ENCODE data around the gene IGFL4. TPM values are rescaled to one million over a fixed set of nuclear protein-coding genes. Genes with fewer than 3 reads are reported as not detected.

IGFL4 gene
- total and polyA plus RNA-seq, 8 donors: 0.15 TPM; not detected in 7

- DNase-seq: no peak
- Histone ChIP-seq H3K4me3 (no peak overlapping the region), H3K27ac (no peak overlapping the region), H3K9me3 (no peaks in the 10 kb centered on the region), H3K27me3 (peaks cover 0 to 54% (median 7%) of the 10 kb centered on the region in 3 donors), H3K36me3 (no peaks in the 10 kb centered on the region), H3K4me1 (peaks cover 0 to 3% (median 0%) of the 10 kb centered on the region in 4 donors)
- intact Hi-C loops (cut with DNase I; ENCODE audit: low total_unique reads): no loop called here
- 78 to 88% (median 86%) methylated on average over 7 to 13 of the region's 13 CpGs for WGBS, 5 donors
- TF ChIP-seq POLR2AphosphoS5 (IDR thresholded peaks at IDR 0.05) (no peak), EP300 (IDR thresholded peaks at IDR 0.05) (no peak), POLR2A (IDR thresholded peaks at IDR 0.05) (no peak), CTCF (IDR thresholded peaks at IDR 0.05) (no peak)
Measured at GRCh38 chr19:46035986-46036743, 4.6 kb downstream of the IGFL4 start.

- TF ChIP-seq EP300 (IDR thresholded peaks at IDR 0.05) (no peak), POLR2AphosphoS5 (IDR thresholded peaks at IDR 0.05) (no peak), CTCF (IDR thresholded peaks at IDR 0.05) (no peak), POLR2A (IDR thresholded peaks at IDR 0.05) (no peak)
- Histone ChIP-seq H3K9me3 (no peaks in the 10 kb centered on the region), H3K27ac (no peak overlapping the region), H3K4me3 (no peak overlapping the region), H3K36me3 (no peaks in the 10 kb centered on the region), H3K27me3 (peaks cover 0 to 52% (median 7%) of the 10 kb centered on the region in 3 donors), H3K4me1 (no peaks in the 10 kb centered on the region)
- intact Hi-C loops (cut with DNase I; ENCODE audit: low total_unique reads): no loop called here
- 70 to 91% (median 82%) methylated on average over 3 to 6 of the region's 6 CpGs for WGBS, 5 donors
- no peak for DNase-seq
Measured at GRCh38 chr19:46035546-46035945, 5.3 kb downstream of the IGFL4 start.

GRCh38 chr19:46033401-46033800 lies 7.4 kb downstream of the IGFL4 start:
- Histone ChIP-seq H3K4me1 (peaks cover 0 to 4% (median 2%) of the 10 kb centered on the region in 4 donors), H3K36me3 (no peaks in the 10 kb centered on the region), H3K27me3 (peaks cover 0 to 48% (median 0%) of the 10 kb centered on the region in 3 donors), H3K9me3 (no peaks in the 10 kb centered on the region), H3K4me3 (no peak overlapping the region), H3K27ac (no peak overlapping the region)
- intact Hi-C loops (cut with DNase I; ENCODE audit: low total_unique reads): no loop called here
- no peak for DNase-seq
- TF ChIP-seq POLR2A (IDR thresholded peaks at IDR 0.05): no peak
- WGBS, 5 donors: 86 to 95% (median 89%) methylated on average over 4 to 11 of the region's 11 CpGs; no CpG with 5 or more reads in 1 of the 5 donors

GRCh38 chr19:46032597-46033025 lies 8.2 kb downstream of the IGFL4 start:
- Histone ChIP-seq H3K27ac (no peak overlapping the region), H3K4me1 (peaks cover 0 to 4% (median 2%) of the 10 kb centered on the region in 4 donors), H3K27me3 (peaks cover 0 to 54% (median 0%) of the 10 kb centered on the region in 3 donors), H3K4me3 (no peak overlapping the region), H3K36me3 (no peaks in the 10 kb centered on the region), H3K9me3 (no peaks in the 10 kb centered on the region)
- no peak for TF ChIP-seq CTCF (IDR thresholded peaks at IDR 0.05)
- no peak for TF ChIP-seq POLR2AphosphoS5 (IDR thresholded peaks at IDR 0.05)
- no peak for TF ChIP-seq POLR2A (IDR thresholded peaks at IDR 0.05)
- no peak for TF ChIP-seq EP300 (IDR thresholded peaks at IDR 0.05)
- 87 to 96% (median 89%) methylated on average over 3 of the region's 3 CpGs; no CpG with 5 or more reads in 1 of the 5 donors for WGBS, 5 donors
- no peak for DNase-seq
- intact Hi-C loops (cut with DNase I; ENCODE audit: low total_unique reads): no loop called here

All from stomach (tissue), 9 donors.